Transverse colon (tissue), 4 donors: ENCODE results near the gene EYA2.

Experiments
- CTCF ChIP-seq, 5 experiments: fragments of 200-600 bp in 3 of 5; fragments of 450-650 bp in 2 of 5; sonication (generic) in 3 of 5; IDR thresholded peaks; 1 replicate in 2 of 5; 2 replicates in 3 of 5; pipeline ENCODE4 v1.5.1; 2016 to 2017; ENCODE audit warnings: antibody characterized with exemption in 5 of 5, inconsistent platforms in 3 of 5, mild to moderate bottlenecking in 2 of 5, moderate library complexity in 1 of 5
- POLR2A ChIP-seq: fragments of 450-650 bp; IDR thresholded peaks from one replicate; pipeline ENCODE4 v1.6.1; 2016; ENCODE audit warnings: antibody characterized with exemption, mild to moderate bottlenecking, moderate library complexity
- POLR2AphosphoS5 ChIP-seq, 3 donors: sonication (generic); formaldehyde crosslinking; IDR thresholded peaks; one replicate each; pipeline ENCODE4 v1.6.1; 2016; ENCODE audit warnings: antibody characterized with exemption in 3 of 3

GRCh38 chr20:47129306-47129705, 234.7 kb downstream of the EYA2 start:
- TF ChIP-seq CTCF (IDR thresholded peaks at IDR 0.05), result no peak
- no peak for TF ChIP-seq POLR2AphosphoS5 (IDR thresholded peaks at IDR 0.05)
- TF ChIP-seq POLR2A, result no peak
